Adrenal gland (tissue), 12 donors: Measurements from ENCODE around the gene TMC2. TPM values are rescaled to one million over a fixed set of nuclear protein-coding genes. Genes with fewer than 3 reads are reported as not detected.
A peak's percentile ranks its signal among the peaks of the same experiment; 100 is the strongest.

Experiments used
- DNase-seq, 7 donors: peaks; one replicate each; pipeline ENCODE4 v3.0.0-alpha.2; 2019 to 2020
- H3K27ac ChIP-seq, 5 donors: fragments of 200-600 bp; sonication (generic) in 4 of 5; 1 replicate in 3 of 5; 2 replicates in 2 of 5; pipeline versions ENCODE4 v1.5.1 to v1.8.0; 2016 to 2020; ENCODE audit warnings: mild to moderate bottlenecking in 1 of 5
- H3K27me3 ChIP-seq: fragments of 200-600 bp; 2 replicates; pipeline ENCODE4 v1.8.0; 2021
- H3K36me3 ChIP-seq, 2 donors: fragments of 200-600 bp; replicated peaks in 1 of 2; 1 replicate in 1 of 2; 2 replicates in 1 of 2; pipeline versions ENCODE4 v1.5.1 to v1.8.0; 2018 to 2022
- H3K4me1 ChIP-seq, 2 donors: fragments of 200-600 bp; replicated peaks in 1 of 2; 1 replicate in 1 of 2; 2 replicates in 1 of 2; pipeline versions ENCODE4 v1.5.1 to v1.8.0; 2018 to 2021
- H3K4me3 ChIP-seq, 4 donors: fragments of 200-600 bp; sonication (generic) in 3 of 4; one replicate each; pipeline ENCODE4 v1.5.1; 2016 to 2018
- H3K9me3 ChIP-seq, 3 donors: fragments of 200-600 bp; sonication (generic) in 1 of 3; replicated peaks in 1 of 3; 1 replicate in 2 of 3; 2 replicates in 1 of 3; pipeline versions ENCODE4 v1.5.1 to v1.8.0; 2016 to 2021
- POLR2A ChIP-seq, 2 donors: fragments of 450-650 bp; IDR thresholded peaks; one replicate each; pipeline ENCODE4 v1.6.1; 2017; ENCODE audit warnings: antibody characterized with exemption in 2 of 2, mild to moderate bottlenecking in 2 of 2, moderate library complexity in 1 of 2
- WGBS, 4 donors: extraction: QIAGEN DNeasy Blood & Tissue Kit in 2 of 4; methylation state at CpG; one replicate each; pipeline versions ENCODE4 v1.1.5 to v1.1.7; 2013 to 2017; 5-methylcytosine and 5-hydroxymethylcytosine counted together
- intact Hi-C, 2 donors: fragments of 100-400 bp; cut with DNase I; formaldehyde crosslinking; loops; one replicate each; pipeline versions ENCODE4 v1.14.1 to v1.15.0; 2022 to 2023
- polyA plus RNA-seq, 3 donors: library from polyadenylated mRNA; stranded (reverse); fragments of 200-250 nt in 2 of 3; fragments of 350-450 nt in 1 of 3; fragmentation: Illumina TruSeq in 1 of 3; extraction: RNeasy Lipid Tissue Mini Kit (QIAGEN cat#74804) in 1 of 3; gene quantifications; one replicate each; pipeline ENCODE4 v1.2.3, GENCODE V29; 2013 to 2014
- total RNA-seq, 9 donors: library from RNA; depleted of rRNA in 4 of 9; stranded (reverse); fragments of >200 nt in 4 of 9; fragments of 120-200 nt in 1 of 9; fragmentation: NEBNext Ultra II Directional in 1 of 9; extraction: Animal tissue kit (Norgen Biotek cat#: 25700) in 1 of 9; gene quantifications; one replicate each; pipeline versions ENCODE4 v1.1.0 to v1.2.4, GENCODE V29; 2013 to 2023
- TF ChIP-seq, protein P1 (sequence below), 6 experiments: fragments of 450-650 bp in 4 of 6; fragments of 200-600 bp in 2 of 6; sonication (generic) in 1 of 6; IDR thresholded peaks; 1 replicate in 5 of 6; 2 replicates in 1 of 6; pipeline versions ENCODE4 v1.5.1 to v1.8.0; 2016 to 2021; ENCODE audit warnings: antibody characterized with exemption in 6 of 6, mild to moderate bottlenecking in 2 of 6, moderate library complexity in 1 of 6
- donor health status: healthy with polysubstance abuse.
- donor health status: Bipolar disorder and iron deficiency.
- donor health status: DM: yes; HTN: yes; CAD: no.
- donor health status: DM: no; HTN: no; CAD: no.
- donor health status: DM: no; HTN: no; CAD: no.
- donor health status: DM: yes; HTN: yes; CAD: no.

The TMC2 gene
- total and polyA plus RNA-seq, 12 donors: 0.11 to 1.3 (median 0.42) TPM; not detected in 7

DNA sequence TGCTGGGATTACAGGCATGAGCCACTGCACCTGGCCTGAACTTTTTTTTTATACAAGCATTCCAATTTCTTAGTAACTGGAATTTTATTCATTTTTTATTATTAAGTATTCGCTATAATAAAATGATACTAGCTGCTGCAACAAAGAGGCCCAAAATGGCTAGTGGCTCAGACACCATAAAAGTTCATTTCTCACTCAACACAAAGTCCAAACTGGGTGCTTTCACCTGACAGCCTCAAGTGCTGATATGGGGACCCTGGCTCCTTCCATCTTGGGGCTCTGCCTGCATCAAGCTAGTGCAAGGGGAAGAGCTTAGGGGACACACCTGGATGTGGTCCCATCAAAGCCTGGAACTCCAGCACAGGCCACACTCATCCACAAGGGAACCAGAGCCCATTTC, 103.9 kb downstream of the TMC2 start:
- DNase-seq: no peak
- 0 to 65% (median 31%) methylated on average over 1 of the region's 1 CpG for WGBS, 4 donors
- Histone ChIP-seq H3K36me3 (no peaks in the 10 kb centered on the region), H3K4me1 (no peaks in the 10 kb centered on the region), H3K27ac (no peak overlapping the region), H3K9me3 (no peaks in the 10 kb centered on the region), H3K4me3 (no peak overlapping the region), H3K27me3 (no peaks in the 10 kb centered on the region)
- intact Hi-C loops: loop anchor here in 1 of 2 donors (10.0 kb wide), 1 partner anchor 115 kb away; no protein-coding TSS in a partner anchor
- no peak for TF ChIP-seq POLR2A (IDR thresholded peaks at IDR 0.05)
- TF ChIP-seq, protein P1, sequence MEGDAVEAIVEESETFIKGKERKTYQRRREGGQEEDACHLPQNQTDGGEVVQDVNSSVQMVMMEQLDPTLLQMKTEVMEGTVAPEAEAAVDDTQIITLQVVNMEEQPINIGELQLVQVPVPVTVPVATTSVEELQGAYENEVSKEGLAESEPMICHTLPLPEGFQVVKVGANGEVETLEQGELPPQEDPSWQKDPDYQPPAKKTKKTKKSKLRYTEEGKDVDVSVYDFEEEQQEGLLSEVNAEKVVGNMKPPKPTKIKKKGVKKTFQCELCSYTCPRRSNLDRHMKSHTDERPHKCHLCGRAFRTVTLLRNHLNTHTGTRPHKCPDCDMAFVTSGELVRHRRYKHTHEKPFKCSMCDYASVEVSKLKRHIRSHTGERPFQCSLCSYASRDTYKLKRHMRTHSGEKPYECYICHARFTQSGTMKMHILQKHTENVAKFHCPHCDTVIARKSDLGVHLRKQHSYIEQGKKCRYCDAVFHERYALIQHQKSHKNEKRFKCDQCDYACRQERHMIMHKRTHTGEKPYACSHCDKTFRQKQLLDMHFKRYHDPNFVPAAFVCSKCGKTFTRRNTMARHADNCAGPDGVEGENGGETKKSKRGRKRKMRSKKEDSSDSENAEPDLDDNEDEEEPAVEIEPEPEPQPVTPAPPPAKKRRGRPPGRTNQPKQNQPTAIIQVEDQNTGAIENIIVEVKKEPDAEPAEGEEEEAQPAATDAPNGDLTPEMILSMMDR (IDR thresholded peaks at IDR 0.05): no peak

DNA sequence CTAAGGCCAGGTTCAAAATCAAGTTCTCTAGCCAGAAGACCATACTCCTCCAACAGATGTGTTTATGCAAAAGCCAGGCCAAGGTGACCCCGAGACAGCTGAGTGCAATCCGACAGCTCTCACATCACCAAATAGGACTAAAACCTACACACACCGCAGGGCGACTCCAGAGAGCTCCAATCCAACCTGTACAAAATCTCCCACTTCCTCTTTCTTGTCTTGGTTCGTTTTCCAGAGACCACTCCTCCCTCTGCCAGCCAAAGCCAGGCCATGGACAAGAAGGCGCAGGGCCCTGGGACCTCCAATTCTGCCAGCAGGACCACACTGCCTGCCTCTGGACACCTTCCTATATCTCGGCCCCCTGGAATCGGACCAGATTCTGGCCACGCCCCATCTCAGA, 104.5 kb downstream of the TMC2 start:
- TF ChIP-seq POLR2A (IDR thresholded peaks at IDR 0.05): no peak
- TF ChIP-seq, protein P1 (IDR thresholded peaks at IDR 0.05): no peak
- Histone ChIP-seq H3K27me3 (no peaks in the 10 kb centered on the region), H3K36me3 (no peaks in the 10 kb centered on the region), H3K9me3 (no peaks in the 10 kb centered on the region), H3K27ac (no peak overlapping the region), H3K4me1 (no peaks in the 10 kb centered on the region), H3K4me3 (no peak overlapping the region)
- 84 to 87% (median 86%) methylated on average over 8 to 9 of the region's 9 CpGs for WGBS, 4 donors
- DNase-seq: no peak
- intact Hi-C loops: loop anchor here in 1 of 2 donors (10.0 kb wide), 1 partner anchor 116 kb away; no protein-coding TSS in a partner anchor

DNA sequence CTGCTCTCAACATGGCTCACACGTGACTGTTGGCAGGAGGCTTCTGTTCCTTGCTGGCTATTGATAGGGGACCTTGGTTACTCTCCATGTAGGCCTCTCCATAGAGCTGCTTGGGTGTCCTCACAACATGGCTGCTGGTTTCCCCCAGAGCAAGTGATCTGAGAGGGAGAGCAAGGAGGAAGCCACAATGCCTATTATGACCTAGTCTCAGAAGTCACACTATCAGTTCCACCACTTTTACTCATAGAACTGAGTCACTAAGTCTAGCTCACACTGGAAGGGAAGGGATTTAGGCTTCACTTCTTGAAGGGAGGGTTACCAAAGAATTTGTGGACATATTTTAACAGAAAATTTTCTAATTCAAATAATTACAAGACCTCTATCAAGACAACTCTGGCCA, 107.3 kb downstream of the TMC2 start:
- WGBS, 4 donors: 64 to 97% (median 90%) methylated on average over 1 of the region's 1 CpG
- intact Hi-C loops: loop anchor here in 1 of 2 donors (10.0 kb wide), 1 partner anchor 119 kb away; no protein-coding TSS in a partner anchor
- no peak overlapping the region for H3K4me3 ChIP-seq
- no peaks in the 10 kb centered on the region for H3K9me3 ChIP-seq
- no peaks in the 10 kb centered on the region for H3K36me3 ChIP-seq
- H3K27ac ChIP-seq: no peak overlapping the region
- no peak for TF ChIP-seq POLR2A (IDR thresholded peaks at IDR 0.05)
- TF ChIP-seq, protein P1 (IDR thresholded peaks at IDR 0.05): no peak
- no peak for DNase-seq
- H3K4me1 ChIP-seq: no peaks in the 10 kb centered on the region
- no peaks in the 10 kb centered on the region for H3K27me3 ChIP-seq

DNA sequence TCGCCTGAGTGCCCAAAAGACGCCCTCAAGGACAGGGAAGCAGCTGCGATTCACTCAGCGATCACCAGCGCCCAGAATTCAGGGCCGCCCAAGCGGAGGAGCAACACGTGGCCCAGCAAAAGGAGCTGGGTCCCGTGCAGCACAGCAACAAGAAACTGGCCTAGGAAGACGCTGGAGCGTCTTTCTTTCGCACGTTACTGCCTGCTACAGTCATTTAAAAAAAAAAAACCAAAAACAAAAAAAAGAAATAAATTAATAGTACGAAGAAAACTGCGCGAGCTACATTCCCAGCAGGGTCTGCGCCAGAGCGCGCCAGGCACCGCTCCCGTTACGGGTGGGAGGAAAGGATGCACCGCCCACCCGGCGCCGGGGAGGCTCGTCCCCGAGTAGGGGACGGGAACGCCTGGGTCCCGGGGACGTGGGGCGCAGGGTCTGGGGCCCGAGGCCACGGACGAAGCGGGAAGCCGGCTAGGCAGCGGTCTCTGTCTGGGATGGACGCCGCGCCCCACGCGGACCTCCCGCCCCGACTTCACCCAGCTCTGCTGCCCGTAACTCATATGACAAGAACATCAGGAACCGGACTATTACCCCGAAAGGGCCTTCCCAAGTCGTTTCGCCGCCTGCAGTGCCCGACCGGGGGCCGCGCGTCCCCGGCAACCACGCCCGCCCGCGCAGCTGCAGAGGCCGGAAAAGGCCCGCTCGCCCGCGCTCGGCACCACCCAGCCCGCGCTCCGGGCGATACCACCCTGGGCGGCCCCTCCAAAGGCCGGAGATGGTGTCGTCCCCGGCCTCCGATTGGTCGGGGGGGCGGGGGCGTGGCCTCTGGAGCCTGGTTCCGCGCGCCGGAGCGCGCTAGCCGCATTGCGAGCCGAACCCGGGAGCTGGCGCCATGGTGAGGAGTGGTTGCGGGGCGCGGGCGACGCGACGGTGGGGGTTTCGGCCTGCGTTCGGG, 115.7 kb downstream of the TMC2 start, which contains the start of gene NOP56:
NOP56 (plus strand) TSS at position 861 of the 952 bp plus-strand sequence; CDS start at position 890, 29 bp downstream.
- intact Hi-C loops: loop anchor here in 1 of 2 donors (10.0 kb wide), 1 partner anchor 127 kb away; no protein-coding TSS in a partner anchor
- H3K4me1 ChIP-seq: peaks cover 17 to 19% of the 10 kb centered on the region in 2 donors
- DNase-seq: peak; percentile 89 to 94 (median 91)
- 0 to 1% (median 0%) methylated on average over 33 to 101 of the region's 101 CpGs for WGBS, 4 donors
- H3K27me3 ChIP-seq: no peaks in the 10 kb centered on the region
- peaks cover 0 to 32% of the 10 kb centered on the region in 2 donors for H3K36me3 ChIP-seq
- TF ChIP-seq POLR2A (IDR thresholded peaks at IDR 0.05): peak; percentile 65 to 94
- TF ChIP-seq, protein P1 (IDR thresholded peaks at IDR 0.05): no peak
- H3K4me3 ChIP-seq: peak within 1 kb of the TSS; percentile 93 to 98 (median 96)
- peak within 1 kb of the TSS; percentile 35 to 94 (median 83) for H3K27ac ChIP-seq
- no peaks in the 10 kb centered on the region for H3K9me3 ChIP-seq
